Activated T-cell treated with anti-CD3 and anti-CD28 coated beads for 24 hours (primary cell): ENCODE results near the gene STX5.
A peak's percentile ranks its signal among the peaks of the same experiment; 100 is the strongest.
"Not testable (repeated sequence)": the region's sequence is repeated elsewhere in the genome, so short reads cannot be mapped to it uniquely, and the experiment has no call there.

Experiments
- DNase-seq: peaks from one replicate; pipeline ENCODE4 v3.0.0-alpha.2; 2020; ENCODE audit warnings: low read depth

STX5 gene

DNA sequence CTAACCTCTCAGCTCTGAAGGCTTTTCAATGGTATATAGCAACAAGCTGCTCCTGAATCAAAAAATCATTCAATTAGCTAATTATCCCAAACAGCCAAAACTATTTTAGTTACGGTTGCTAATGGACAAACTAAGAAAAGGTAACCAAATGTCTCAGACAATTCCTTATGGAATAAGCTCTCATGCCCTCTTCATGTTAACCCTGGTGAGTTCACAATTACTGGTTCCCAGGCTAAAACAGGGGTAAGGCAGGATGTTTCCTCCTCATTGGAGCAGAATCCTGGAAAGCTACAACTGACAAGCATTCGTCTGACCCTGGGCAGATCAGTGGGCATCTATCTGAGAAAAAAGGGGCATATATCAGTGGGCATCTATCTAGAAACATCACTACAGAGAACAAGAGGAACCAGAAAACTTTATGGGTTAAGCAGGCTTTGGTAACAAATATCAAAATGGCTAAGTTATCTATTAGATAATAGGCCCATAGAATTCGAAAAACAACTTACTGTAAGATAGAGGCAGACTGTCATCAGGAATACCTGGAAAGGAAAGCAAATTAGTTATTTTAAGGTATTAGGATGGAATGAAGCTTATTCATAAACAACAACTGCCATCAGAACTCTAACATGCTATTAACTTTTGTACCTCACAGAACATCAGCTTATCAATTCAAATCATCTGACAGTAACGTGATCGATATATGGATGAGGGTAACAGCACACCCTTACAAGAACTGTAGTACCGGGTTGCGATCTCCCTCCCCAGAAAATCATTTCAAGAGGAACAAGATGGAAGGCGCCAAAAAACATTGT lies 22.4 kb upstream of the STX5 start:
- DNase-seq = no peak

DNA sequence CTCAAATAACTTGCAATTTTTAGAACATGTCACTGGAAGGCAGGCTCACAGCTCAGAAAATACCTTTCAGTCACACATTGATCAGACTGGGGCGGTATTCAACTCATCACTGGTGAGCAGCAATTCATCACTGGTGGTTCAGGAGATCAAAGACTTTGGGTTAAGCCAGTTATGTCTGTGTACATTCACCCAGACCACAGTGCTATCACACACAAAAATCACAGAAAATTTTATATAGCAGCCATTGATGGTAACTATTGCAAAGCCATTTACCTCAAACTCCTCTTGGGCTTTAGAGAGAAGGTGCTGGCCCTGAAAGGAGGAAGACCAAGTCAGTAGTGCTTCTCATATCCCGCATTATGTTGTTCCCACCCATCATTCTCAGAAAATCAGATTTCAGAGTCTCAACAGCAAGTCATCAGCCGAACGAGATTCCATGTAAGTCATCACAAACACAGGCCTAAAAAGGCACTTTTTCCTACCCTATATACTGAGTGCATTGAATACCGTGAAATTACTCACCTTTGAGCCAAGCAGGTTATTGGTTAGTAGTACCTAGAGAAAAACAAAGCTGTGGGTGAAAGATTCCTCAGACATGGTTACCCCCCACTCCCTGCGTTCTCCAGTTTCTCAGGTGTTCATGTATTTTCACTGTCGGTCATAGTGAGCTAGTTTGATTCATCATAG lies 21.6 kb upstream of the STX5 start:
- DNase-seq = no peak

DNA sequence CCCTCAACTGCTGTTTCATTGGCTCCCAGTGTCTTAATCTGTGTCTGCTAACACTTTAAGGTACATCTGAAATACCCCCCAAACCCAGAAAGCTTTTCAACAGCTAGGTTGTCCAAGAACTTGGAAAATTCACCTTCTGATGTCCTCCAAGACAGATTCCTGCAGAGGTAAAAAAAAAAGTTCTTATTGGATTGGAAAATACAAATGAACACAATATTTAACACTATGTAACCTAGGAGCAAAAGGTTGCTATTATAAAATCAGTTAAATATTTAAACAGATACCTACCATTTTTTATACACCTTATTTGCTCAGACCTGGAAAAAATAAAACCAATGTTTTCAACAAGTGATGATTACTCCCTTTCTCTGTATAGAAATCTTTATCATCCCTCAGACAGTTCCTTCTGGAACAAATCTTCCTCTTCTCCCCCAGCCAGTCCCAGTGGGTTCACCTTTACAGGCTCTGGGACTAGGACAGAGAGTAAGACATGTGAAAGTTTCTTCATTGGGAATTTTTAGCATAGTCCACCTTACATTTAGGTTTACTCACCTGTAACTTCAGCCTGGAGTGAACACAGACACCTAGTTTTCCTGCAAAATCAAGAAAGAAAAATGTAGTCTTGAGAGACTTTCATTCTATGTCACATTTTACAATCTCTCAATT lies 20.8 kb upstream of the STX5 start:
- no peak for DNase-seq

DNA sequence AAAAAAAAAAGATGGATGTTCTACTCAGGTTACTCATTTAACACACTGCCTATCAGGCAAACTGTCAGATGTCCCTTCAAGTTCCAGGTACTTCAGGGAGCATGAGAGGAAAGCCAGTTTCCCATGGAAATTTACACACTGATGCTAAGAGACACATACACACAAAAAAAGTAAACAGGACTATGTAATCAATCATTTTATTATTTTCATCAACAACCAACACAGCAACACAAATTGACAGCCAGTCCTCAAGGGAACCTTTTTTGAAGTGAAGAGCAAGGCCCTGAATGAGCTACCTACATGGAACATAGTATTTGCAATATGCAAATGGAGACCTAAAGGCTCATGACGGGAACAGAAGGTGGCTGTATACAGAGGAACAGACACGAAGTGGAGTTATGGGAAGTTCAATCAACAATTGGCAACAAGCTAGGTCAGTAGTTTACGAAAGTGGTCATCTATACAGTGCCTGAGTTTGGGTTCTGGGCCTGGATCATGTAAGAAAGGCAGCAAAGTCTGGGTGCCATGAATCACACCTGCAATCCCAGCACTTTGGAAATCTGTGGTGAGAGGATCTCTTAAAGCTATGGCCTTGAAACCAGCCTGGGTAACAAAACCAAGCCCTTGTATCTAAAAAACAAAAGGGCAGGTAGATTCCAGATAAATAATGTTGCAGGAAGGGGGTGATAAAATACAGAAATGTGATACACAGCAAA lies 20.1 kb upstream of the STX5 start:
- no peak for DNase-seq

DNA sequence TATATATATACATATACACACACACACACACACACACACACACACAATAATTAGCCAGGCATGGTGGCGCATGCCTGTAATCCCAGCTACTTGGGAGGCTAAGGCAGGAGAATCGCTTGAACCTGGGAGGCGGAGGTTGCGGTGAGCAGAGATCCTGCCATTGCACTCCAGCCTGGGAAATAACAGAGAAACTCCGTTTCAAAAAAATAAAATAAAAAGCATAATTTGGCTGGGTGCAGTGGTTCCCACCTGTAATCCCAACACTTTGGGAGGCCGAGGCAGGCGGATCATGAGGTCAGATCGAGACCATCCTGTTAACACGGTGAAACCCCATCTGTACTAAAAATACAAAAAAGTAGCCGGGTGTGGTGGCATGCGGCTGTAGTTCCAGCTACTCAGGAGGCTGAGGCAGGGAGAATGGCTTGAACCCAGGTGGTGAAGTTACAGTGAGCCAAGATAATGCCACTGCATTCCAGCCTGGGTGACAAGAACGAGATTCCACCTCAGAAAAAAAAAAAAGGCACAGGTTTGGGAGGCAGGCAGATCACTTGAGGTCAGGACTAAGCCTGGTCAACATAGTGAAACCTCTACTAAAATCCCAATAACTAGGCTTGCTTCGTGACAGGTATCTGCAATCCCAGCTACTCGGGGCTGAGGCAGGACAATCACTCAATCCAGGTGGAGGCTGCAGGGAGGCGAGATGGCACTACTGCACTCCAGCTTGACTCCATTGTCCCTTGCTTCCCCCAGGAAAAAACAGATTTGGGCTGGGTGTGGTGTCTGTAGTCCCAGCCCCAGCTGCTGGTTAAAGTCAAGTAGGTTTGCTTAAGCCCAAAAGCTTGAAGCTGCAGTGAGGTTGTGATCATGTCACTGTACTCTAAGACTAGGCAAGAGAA lies 19.3 kb upstream of the STX5 start:
- DNase-seq = no peak

DNA sequence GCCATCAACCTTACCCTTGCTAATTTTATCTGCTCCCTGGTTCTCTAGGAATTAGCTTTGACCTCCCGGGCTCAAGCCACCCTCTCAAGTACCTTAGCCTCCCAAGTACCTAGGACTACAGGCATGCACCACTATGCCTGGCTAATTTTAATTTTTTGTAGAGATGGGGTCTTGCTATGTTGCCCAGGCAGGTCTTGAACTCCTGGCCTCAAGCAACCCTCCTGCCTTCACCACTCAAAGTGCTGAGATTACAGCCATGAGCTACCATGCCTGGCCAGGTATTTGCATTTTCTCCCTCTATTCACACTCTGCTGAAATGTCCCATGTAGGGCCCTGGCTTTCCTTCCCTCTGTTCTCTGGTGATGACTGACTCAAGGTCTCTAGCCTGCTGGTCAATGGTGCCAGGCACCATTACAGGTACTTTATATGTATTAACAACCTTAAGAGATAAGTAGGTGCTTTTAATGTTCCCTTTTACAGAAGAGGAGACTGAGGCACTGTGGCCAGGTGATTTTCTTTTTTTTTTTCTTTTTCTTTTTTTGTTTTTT lies 16.0 kb upstream of the STX5 start:
- DNase-seq = no peak

DNA sequence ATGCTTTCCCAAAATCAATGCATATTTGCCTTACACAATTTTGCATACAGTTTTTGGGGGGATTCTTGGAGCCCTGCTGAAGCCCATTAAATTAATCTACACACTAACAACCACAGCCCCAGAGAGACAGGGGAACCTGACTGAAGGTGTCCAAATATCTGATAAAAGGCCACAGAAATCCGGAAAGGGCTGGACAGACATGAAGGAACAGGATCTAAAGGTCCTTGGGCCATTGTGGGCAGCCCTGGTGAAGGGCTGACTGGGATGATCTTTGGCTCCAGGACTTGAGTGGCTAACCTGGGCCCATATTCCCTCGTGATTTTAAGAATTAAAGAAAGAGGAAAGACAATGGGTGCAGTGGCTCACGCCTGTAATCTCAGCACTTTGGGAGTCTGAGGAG lies 14.3 kb upstream of the STX5 start:
- DNase-seq = no peak

DNA sequence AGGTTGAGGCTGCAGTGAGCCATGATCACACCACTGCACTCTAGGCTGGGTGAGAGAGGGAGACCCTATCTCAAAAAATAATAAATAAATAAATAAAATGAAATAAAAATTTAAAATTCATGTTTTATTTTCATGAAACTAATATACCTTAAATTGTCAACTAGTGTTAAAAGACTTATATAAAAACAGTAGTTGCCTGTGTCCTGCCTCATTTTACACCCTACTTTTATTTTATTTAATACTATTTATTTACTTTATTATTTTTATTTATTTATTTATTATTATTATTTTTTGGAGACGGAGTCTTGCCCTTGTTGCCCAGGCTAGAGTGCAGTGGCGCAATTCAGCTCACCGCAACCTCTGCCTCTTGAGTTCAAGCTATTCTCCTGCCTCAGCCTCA lies 12.3 kb upstream of the STX5 start:
- no peak for DNase-seq

DNA sequence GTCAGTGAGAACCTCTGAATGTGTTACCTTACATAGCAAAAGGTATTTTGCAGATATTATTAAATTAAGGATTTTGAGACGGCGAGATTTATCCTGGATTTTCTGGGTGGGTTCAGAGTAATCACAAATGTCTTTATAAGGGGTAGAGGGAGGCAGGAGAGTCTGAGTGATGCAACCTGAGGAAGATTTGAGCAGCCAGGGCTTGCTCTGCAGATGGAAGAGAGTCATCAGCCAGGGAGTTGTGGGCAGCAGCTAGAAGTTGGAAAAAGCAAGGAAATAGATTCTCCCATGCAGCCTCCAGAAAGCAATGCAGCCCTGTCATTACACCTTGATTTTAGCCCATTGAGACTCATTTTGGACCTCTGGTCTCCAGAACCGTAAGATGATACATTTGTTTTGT lies 11.6 kb upstream of the STX5 start:
- DNase-seq = no peak

DNA sequence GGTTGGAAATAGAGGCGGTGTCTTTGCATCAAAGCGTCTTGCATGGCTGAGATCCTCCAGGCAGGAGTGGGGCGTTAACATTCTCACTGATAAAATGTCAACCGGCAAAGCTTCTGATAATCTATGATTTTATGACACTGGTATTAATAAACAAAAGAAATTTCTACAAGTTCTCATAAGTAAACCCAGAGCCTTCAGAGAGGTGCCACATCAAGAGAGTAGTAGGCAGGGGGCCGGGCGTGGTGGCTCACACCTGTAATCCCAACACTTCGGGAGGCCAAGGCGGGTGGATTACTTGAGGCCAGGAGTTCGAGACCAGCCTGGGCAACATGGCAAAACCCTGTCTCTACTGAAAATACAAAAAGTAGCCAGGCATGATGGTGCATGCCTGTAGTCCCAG lies 11.0 kb upstream of the STX5 start:
- not testable (repeated sequence) for DNase-seq

DNA sequence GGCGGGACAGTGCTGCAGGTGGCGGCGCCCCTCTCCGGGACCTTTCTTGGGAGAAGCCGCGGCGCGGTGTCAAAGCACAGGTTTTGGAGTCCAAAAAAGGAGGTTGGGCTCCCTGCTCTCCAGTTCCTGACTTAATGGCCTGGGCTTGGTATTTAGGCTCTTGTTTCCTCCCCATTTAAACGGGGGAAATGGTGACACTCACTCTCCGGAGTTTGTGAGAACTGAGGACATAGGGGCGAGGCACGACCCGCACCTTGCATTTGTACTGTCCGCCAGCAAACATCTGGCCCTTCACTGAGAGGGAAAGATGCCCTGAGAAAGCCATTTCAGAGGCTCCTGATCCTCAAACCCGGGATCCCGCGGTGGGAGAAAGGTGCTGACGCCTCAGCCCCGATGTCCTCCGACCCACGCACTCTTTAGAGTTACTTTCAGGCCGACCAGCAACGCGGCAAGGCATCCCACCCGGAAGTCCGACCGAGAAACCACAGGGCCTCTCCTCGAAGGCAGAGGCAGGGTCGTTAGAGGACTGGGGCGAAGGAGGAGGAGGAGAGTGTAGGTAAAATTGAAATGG lies 10.4 kb upstream of the STX5 start:
- DNase-seq = no peak

DNA sequence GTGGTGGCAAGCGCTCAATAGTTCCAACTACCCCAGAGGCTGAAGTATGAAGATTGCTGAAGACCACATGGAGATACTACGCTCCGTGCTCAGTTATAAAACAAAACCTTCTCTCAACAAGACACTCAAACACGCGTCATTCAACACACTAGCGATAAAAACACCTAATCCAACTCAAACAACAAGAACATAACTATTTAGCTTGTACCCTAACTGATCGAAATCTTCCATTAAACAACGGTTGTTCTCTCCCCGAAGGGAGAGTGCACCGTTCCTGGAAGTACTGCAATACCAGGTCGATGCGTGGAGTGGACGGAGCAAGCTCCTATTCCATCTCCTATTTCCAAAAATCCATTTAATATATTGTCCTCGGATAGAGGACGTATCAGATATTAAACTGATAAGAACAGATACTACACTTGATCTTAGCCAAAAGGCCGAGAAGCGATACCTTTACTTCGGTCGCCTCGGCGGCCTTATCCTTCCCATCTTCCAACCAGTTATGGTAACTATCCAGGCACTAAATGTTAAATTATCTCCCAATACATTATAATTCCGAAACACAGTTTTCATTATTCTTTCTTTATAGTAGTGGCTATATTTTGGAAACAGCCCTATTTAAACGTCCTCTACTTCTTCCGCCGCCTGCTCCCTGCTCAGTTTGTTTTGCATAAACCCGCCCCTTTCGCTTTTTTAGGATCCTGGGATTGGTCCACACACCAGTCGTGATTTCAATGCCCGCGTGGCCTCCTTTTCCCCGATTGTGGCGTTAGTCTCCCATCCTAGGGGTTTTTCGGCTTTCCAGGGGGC lies 9.7 kb upstream of the STX5 start:
- peak; percentile 81 for DNase-seq

DNA sequence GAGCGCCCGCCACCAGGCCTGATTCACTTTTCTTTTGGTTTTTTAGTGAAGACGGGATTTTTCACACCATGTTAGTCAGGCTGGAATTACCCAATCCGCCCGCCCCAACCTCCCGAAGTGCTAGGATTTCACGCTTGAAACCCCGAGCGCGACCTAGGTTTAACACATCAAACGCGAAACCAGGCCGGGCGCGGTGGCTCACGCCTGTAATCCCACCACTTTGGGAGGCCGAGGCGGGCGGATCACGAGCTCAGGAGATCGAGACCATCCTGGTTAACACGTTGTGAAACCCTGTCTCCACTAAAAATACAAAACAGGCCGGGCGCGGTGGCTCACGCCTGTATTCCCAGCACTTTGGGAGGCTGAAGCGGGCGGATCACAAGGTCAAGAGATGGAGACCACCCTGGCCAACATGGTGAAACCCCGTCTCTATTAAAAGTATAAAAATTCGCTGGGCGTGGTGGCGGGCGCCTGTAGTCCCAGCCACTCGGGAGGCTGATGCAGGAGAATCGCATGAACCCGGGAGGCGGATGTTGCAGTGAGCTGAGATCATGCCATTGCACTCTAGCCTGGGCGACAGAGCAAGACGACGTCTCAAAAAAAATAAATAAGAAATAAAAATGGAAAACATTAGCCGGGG lies 9.0 kb upstream of the STX5 start:
- peak; percentile 80 for DNase-seq

DNA sequence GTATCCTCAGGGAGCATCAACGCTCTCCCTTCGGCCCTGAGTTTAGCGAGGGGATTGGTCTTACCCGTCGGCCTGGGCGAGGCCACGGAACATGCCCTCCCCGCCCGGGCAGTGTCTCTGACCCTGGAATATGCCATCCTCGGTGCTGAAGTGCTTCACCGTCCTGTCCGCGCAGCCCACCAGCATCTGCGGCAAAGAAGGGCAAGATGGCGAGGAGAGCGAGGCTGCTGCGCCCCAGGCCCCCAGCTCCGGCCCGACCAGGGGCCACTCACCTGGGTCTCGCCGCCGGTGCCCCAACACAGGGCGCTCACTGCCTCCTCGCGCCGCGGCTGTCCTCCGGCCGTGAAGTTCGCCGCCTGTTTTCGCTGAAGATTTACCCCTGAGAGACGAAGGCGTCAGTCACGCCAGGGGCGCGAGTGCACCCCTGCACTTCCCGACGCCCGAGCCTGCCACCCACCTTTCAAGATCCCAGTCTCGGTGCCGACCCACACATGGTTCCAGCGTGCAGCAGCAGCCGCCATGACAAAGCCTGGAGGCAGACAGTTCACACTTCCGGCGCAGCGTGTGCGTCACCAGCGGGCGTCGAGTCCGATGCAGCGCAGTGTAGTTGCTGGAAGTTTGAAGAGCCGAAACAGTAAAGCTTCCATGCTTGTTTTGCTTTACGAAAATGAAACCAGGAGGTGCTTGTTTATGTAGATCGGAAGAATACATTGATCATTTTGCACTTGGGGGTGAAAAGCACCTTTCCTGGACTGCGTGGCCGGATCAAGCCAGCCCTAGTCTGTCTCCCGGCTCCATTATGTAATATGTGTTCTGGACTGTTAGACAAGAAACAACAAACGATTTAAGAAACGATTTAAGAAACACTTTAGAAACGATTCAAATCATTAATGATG lies 7.4 kb upstream of the STX5 start, which contains the start of gene WDR74:
WDR74 (minus strand) TSS at position 541 of the 896 bp plus-strand sequence; CDS start at position 521, 20 bp downstream.
- DNase-seq = peak; percentile 85

DNA sequence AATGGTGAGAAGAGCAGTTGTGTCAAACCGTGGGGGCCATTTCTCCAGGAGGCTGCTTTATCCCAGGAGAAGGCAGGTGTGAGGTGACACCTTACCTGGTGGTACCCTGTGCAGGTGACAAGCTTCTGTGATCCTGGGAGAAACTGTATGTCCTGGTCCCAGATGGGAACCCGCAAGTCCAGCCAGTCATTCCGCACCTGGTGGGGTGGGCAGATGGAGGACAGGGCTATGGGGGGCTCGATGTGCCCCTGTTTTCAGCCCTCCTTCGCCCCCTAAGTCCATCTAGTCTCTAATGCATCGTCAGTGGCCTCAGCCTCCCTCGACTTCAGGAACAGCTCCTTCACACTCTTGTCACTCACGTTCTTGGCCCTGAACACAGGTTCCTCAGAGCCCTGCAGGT lies 3.5 kb upstream of the STX5 start:
- DNase-seq = no peak

DNA sequence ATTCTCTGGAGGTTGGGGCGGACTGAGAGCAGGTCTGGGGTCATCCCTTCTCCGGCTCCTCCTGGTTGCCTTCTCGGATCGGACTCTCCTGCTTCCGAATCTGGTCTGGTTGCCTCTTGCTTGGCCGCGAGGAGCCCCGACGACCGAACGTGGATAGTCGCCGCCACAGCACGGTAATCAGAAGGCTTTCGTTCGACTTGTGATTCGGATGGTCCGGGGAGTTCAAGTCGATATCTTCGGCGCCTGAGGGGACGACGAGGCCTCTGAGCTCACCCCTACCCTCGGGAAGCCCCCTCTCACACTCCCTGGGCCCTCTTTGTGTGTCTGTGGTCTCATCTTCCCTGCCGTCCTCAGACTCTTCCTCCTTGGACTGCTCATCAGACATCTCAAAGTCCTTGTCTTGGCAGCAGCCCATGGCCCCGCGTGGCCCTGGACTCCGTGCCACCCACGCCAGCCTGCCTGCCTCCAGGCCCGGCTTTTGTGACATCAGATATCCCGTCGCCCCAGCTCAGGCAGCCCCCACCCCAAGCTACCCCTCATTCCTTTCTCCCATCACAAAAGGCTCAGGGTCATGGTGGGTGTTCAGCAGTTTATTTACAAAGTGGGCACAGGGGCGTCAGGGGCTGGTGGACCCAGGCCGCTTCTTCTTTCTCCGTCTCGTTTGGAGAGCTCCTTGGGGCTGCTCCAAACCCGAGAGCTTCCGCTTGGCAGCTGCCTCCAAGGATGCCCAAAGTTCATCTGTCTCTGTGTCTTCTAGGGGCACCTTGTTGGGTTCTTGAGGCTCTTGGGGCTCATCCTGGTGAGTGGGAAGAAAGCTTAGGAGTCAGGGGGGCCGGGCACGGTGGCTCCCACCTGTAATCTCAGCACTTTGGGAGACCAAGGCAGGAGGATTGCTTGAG lies 734 bp upstream of the STX5 start, which contains the start of gene TEX54:
TEX54 (minus strand) TSS at position 506 of the 899 bp plus-strand sequence.
- no peak for DNase-seq

DNA sequence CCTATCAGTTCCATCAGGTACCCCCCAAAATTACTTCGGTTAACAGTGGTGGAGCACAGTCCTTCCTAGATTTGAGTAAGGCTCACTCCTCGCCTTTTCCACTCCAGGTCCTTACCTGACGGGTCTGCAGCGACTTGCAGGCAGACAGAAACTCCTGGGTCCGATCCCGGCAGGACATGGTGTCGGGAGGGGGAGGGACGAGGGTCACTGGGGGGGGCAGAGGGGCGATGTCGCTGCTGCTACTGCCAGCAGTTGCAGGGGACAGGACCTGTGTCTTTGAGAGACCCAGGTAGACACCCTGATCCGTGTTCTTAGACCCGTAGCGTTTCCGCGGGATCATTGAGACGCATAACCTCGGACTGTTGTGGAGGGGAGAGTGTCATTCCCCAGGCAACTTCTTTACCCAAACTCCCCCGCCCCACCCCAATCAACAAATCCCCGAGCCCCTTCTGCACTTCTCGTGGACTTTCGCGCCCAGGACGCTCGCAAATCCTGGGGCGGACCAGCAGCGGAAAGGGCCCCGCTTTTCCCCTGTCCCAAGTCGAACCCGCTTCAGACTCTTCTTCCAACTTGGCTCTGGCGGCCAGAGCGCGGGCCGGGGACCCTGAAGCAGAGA lies 839 bp downstream of the STX5 start:
- DNase-seq = no peak
